HEK293T (cell line): ENCODE results near the gene DLG5.

Experiments used
- ARNT ChIP-seq: fragments of 450-650 bp; IDR thresholded peaks from 2 replicates; pipeline ENCODE4 v1.6.1; 2017; ENCODE audit warnings: mild to moderate bottlenecking
- FOXA1 ChIP-seq: fragments of 450-650 bp; IDR thresholded peaks from 2 replicates; pipeline ENCODE4 v1.6.1; 2016; ENCODE audit warnings: mild to moderate bottlenecking
- FOXK2 ChIP-seq: fragments of 450-650 bp; IDR thresholded peaks from 2 replicates; pipeline ENCODE4 v1.6.1; 2016; ENCODE audit warnings: mild to moderate bottlenecking
- LEF1 ChIP-seq: fragments of 450-650 bp; IDR thresholded peaks from 2 replicates; pipeline ENCODE4 v1.6.1; 2017; ENCODE audit warnings: mild to moderate bottlenecking, borderline replicate concordance
- NFRKB ChIP-seq: fragments of 450-650 bp; IDR thresholded peaks from 2 replicates; pipeline ENCODE4 v1.6.1; 2016; ENCODE audit warnings: mild to moderate bottlenecking, moderate library complexity
- PKNOX1 ChIP-seq: fragments of 450-650 bp; IDR thresholded peaks from 2 replicates; pipeline ENCODE4 v1.6.1; 2016
- SP1 ChIP-seq: fragments of 450-650 bp; IDR thresholded peaks from 2 replicates; pipeline ENCODE4 v1.6.1; 2017
- ZNF384 ChIP-seq: fragments of 450-650 bp; IDR thresholded peaks from 2 replicates; pipeline ENCODE4 v1.6.1; 2016

GRCh38 chr10:77816311-77816710 lies 110.2 kb downstream of the DLG5 start:
- TF ChIP-seq ARNT (no peak), SP1 (no peak), PKNOX1 (no peak), ZNF384 (no peak), LEF1 (no peak), FOXA1 (no peak), FOXK2 (no peak), NFRKB (no peak)
